Esophagus squamous epithelium (tissue), 4 donors: ENCODE measurements around the gene MYO1B.

ENCODE experiments used
- POLR2A ChIP-seq, 4 donors: fragments of 450-650 bp; IDR thresholded peaks; one replicate each; pipeline ENCODE4 v1.6.1; 2017; ENCODE audit warnings: antibody characterized with exemption in 4 of 4, mild to moderate bottlenecking in 4 of 4, moderate library complexity in 3 of 4
- TF ChIP-seq, protein P1 (sequence below), 6 experiments: fragments of 450-650 bp in 4 of 6; fragments of 200-600 bp in 2 of 6; sonication (generic) in 2 of 6; IDR thresholded peaks; one replicate each; pipeline ENCODE4 v1.5.1; 2016 to 2019; ENCODE audit warnings: antibody characterized with exemption in 6 of 6, mild to moderate bottlenecking in 4 of 6, moderate library complexity in 4 of 6

DNA sequence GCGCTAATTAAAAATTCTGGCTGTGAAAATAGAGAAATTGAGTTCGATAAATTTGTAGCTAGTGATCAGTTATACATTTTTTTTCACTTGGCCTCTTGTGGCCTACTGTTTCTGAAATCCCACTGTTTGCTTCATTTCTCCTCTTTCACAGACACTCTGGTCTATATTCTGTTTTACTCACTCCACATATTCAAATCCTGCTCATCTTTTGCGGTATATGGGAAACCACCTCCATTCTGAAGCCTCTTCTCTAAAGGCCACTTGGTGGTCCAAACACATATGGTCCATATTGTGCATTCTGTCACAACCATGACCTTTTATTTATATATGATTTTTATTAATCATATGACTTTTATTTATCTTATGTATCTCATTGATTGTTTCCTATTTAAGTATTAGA, 67.0 kb downstream of the MYO1B start:
- TF ChIP-seq, protein P1, sequence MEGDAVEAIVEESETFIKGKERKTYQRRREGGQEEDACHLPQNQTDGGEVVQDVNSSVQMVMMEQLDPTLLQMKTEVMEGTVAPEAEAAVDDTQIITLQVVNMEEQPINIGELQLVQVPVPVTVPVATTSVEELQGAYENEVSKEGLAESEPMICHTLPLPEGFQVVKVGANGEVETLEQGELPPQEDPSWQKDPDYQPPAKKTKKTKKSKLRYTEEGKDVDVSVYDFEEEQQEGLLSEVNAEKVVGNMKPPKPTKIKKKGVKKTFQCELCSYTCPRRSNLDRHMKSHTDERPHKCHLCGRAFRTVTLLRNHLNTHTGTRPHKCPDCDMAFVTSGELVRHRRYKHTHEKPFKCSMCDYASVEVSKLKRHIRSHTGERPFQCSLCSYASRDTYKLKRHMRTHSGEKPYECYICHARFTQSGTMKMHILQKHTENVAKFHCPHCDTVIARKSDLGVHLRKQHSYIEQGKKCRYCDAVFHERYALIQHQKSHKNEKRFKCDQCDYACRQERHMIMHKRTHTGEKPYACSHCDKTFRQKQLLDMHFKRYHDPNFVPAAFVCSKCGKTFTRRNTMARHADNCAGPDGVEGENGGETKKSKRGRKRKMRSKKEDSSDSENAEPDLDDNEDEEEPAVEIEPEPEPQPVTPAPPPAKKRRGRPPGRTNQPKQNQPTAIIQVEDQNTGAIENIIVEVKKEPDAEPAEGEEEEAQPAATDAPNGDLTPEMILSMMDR (IDR thresholded peaks at IDR 0.05) = no peak
- TF ChIP-seq POLR2A (IDR thresholded peaks at IDR 0.05) = no peak
